Neutrophil (primary cell): ENCODE measurements around the gene SLC15A3.

Source experiments
- H3K27ac ChIP-seq: fragments of 200-600 bp; sonication (generic); 2 replicates; pipeline ENCODE4 v1.5.1; 2016; ENCODE audit warnings: mild to moderate bottlenecking, moderate library complexity
- H3K27me3 ChIP-seq: fragments of 200-600 bp; sonication (generic); 2 replicates; pipeline ENCODE4 v1.6.0; 2016; ENCODE audit warnings: mild to moderate bottlenecking
- H3K36me3 ChIP-seq: fragments of 200-600 bp; sonication (generic); 2 replicates; pipeline ENCODE4 v1.5.1; 2017
- H3K4me1 ChIP-seq, 2 experiments: fragments of 200-600 bp in 1 of 2; sonication (generic) in 1 of 2; 1 replicate in 1 of 2; 2 replicates in 1 of 2; pipeline versions ENCODE4 v1.5.1 to v1.6.1; 2013 to 2016; ENCODE audit warnings: low read depth in 1 of 2, low read length in 1 of 2, mild to moderate bottlenecking in 1 of 2, moderate library complexity in 1 of 2; ENCODE audit not compliant: control insufficient read depth in 1 of 2, insufficient read depth in 1 of 2
- H3K4me3 ChIP-seq, 2 experiments: fragments of 200-600 bp in 1 of 2; sonication (generic) in 1 of 2; 1 replicate in 1 of 2; 2 replicates in 1 of 2; pipeline ENCODE4 v1.5.1; 2013 to 2016; ENCODE audit warnings: low read depth in 1 of 2, low read length in 1 of 2, mild to moderate bottlenecking in 1 of 2, moderate library complexity in 1 of 2
- H3K9me3 ChIP-seq: fragments of 200-600 bp; sonication (generic); 2 replicates; pipeline ENCODE4 v1.5.1; 2016
- CTCF ChIP-seq: fragments of 200-600 bp; sonication (generic); IDR thresholded peaks from 2 replicates; pipeline ENCODE4 v1.5.1; 2016; ENCODE audit warnings: antibody characterized with exemption

Gene SLC15A3

GRCh38 chr11:60950933-60951605, 907 bp downstream of the SLC15A3 start:
- Histone ChIP-seq H3K27me3 (peaks cover 27% of the 10 kb centered on the region), H3K4me1 (peaks cover 67 to 73% of the 10 kb centered on the region in 2 experiments), H3K27ac (peak overlapping the region; percentile 99), H3K4me3 (peak overlapping the region; percentile 73 to 84), H3K36me3 (peaks cover 30% of the 10 kb centered on the region), H3K9me3 (no peaks in the 10 kb centered on the region)
- TF ChIP-seq CTCF = no peak

- no peak for TF ChIP-seq CTCF
- peak overlapping the region; percentile 73 to 84 for H3K4me3 ChIP-seq
- H3K9me3 ChIP-seq = no peaks in the 10 kb centered on the region
- peak overlapping the region; percentile 44 for H3K27ac ChIP-seq
- peaks cover 27% of the 10 kb centered on the region for H3K27me3 ChIP-seq
- H3K36me3 ChIP-seq = peaks cover 40% of the 10 kb centered on the region
- H3K4me1 ChIP-seq = peaks cover 58 to 70% of the 10 kb centered on the region in 2 experiments
These were observed 2.0 kb downstream of the SLC15A3 start for GRCh38 chr11:60950024-60950423.

GRCh38 chr11:60948250-60948649, 3.7 kb downstream of the SLC15A3 start:
- no peaks in the 10 kb centered on the region for H3K9me3 ChIP-seq
- H3K27ac ChIP-seq = no peak overlapping the region
- TF ChIP-seq CTCF = no peak
- peaks cover 58% of the 10 kb centered on the region for H3K36me3 ChIP-seq
- peaks cover 32% of the 10 kb centered on the region for H3K27me3 ChIP-seq
- H3K4me1 ChIP-seq = peaks cover 43 to 57% of the 10 kb centered on the region in 2 experiments
- H3K4me3 ChIP-seq = peak overlapping the region in 1 of 2 experiments; percentile 73

DNA sequence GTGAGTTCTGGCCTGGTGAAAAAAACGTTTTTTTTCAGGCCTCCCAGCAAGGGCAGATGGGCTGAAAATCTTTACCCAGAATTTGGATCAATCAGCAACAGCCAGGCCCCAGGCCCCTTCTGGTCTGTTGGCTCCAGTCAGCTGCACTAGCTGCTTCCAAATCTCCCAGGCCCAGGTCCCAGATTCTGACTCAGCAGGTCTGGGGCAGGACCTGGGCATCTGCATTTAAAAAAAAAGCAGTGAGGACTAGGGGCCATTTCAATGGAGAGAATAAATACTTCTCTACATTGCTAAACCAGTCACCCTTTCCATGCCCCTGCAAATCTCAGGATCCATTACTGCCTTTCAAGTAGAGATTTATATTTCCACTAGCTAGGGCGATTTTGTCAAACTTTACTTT, 4.3 kb downstream of the SLC15A3 start:
- no peaks in the 10 kb centered on the region for H3K9me3 ChIP-seq
- peaks cover 34% of the 10 kb centered on the region for H3K27me3 ChIP-seq
- no peak for TF ChIP-seq CTCF
- no peak overlapping the region for H3K27ac ChIP-seq
- H3K4me1 ChIP-seq = peaks cover 38 to 51% of the 10 kb centered on the region in 2 experiments
- H3K4me3 ChIP-seq = no peak overlapping the region
- H3K36me3 ChIP-seq = peaks cover 63% of the 10 kb centered on the region

DNA sequence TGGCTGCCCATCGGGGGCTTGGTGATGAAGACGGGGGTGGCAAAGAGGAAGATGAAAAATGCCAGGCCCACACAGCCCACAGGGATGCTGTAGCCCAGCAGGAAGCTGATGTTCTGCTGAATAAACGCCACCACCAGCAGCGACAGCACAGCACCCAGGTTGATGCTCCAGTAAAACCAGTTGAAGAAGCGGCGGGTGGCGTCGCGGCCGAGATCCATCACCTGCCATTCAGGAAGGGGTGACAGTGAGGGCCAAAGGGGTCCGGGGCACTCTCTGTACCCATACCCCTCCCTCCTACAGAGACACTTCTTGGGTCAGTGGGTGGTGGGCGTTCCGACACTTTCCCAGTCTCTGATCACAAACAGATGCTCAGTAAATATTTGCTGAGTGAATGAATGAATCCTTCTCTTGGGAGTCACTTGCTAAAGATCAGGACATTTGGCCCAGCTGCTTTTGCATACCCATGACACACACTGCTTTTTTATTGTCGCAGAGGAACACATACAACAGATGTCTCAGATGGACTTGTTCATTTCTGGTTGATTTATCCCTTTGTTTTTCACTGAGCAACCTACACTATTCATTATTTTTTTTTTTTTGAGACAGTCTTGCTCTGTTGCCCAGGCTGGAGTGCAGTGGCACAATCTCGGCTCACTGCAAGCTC, 5.2 kb downstream of the SLC15A3 start:
- no peak overlapping the region for H3K4me3 ChIP-seq
- H3K36me3 ChIP-seq = peaks cover 73% of the 10 kb centered on the region
- no peaks in the 10 kb centered on the region for H3K9me3 ChIP-seq
- H3K27me3 ChIP-seq = peaks cover 43% of the 10 kb centered on the region
- H3K4me1 ChIP-seq = peaks cover 34 to 47% of the 10 kb centered on the region in 2 experiments
- no peak for TF ChIP-seq CTCF
- H3K27ac ChIP-seq = no peak overlapping the region
